ENCODE measurements around the gene MREG.

GRCh38 chr2:215981115-215981514 is 32.2 kb downstream of the MREG start:
- TF ChIP-seq, protein P1, sequence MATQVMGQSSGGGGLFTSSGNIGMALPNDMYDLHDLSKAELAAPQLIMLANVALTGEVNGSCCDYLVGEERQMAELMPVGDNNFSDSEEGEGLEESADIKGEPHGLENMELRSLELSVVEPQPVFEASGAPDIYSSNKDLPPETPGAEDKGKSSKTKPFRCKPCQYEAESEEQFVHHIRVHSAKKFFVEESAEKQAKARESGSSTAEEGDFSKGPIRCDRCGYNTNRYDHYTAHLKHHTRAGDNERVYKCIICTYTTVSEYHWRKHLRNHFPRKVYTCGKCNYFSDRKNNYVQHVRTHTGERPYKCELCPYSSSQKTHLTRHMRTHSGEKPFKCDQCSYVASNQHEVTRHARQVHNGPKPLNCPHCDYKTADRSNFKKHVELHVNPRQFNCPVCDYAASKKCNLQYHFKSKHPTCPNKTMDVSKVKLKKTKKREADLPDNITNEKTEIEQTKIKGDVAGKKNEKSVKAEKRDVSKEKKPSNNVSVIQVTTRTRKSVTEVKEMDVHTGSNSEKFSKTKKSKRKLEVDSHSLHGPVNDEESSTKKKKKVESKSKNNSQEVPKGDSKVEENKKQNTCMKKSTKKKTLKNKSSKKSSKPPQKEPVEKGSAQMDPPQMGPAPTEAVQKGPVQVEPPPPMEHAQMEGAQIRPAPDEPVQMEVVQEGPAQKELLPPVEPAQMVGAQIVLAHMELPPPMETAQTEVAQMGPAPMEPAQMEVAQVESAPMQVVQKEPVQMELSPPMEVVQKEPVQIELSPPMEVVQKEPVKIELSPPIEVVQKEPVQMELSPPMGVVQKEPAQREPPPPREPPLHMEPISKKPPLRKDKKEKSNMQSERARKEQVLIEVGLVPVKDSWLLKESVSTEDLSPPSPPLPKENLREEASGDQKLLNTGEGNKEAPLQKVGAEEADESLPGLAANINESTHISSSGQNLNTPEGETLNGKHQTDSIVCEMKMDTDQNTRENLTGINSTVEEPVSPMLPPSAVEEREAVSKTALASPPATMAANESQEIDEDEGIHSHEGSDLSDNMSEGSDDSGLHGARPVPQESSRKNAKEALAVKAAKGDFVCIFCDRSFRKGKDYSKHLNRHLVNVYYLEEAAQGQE (IDR thresholded peaks at IDR 0.05): no peak
- TF ChIP-seq CTCF (IDR thresholded peaks at IDR 0.05) (no peak), POLR2A (IDR thresholded peaks at IDR 0.05; ENCODE audit: low read length) (no peak)

Data from A549 (cell line).